HG02970 (cell line): ENCODE measurements around the gene IRAK1.

Experiments used
- ATAC-seq: cut with Tn5 transposase; IDR thresholded peaks from one replicate; pipeline ENCODE4 v1.9.1; 2021; ENCODE audit warnings: mild to moderate bottlenecking, moderate library complexity, moderate number of reproducible peaks; ENCODE audit not compliant: unreplicated experiment, low FRiP score

Gene IRAK1

DNA sequence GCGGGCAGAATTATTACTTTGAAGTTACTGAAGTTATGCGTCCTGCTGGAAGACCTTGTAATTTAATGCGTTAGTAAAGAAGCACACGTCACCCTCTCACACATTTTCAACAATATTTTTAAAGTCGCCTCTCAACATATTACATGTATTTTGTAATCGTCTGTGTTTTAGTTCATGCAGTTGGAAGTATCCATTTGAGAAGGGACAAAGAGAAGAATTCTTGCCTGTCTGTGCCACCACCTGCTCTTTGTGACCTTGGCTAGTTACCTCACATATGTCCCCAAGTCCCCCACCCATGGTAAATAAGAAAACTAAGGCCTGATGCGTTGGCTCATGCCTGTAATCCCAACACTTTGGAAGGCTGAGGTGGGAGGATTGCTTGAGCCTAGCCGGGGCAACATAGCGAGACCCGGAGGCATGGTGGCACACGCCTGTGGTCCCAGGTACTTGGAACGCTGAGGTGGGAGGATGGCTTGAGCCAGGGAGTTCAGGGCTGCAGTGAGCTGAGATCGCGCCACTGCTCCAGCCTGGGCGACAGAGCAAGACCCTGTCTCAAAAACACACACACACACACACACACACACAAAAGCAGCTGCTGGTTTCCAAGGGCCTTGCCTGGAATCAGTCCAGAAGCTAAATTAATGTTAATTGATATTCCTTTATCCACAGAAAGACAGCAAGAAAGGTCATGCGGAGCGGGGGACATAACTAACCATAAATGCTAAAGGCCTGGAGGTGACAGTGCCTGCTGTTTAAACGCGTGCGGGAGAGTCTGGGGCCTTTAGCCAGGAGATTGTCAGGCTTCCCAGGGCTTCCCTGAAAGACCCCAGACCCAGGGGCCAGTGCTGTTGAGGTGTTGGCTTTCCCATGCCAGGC, 46.3 kb downstream of the IRAK1 start:
- ATAC-seq: no peak

DNA sequence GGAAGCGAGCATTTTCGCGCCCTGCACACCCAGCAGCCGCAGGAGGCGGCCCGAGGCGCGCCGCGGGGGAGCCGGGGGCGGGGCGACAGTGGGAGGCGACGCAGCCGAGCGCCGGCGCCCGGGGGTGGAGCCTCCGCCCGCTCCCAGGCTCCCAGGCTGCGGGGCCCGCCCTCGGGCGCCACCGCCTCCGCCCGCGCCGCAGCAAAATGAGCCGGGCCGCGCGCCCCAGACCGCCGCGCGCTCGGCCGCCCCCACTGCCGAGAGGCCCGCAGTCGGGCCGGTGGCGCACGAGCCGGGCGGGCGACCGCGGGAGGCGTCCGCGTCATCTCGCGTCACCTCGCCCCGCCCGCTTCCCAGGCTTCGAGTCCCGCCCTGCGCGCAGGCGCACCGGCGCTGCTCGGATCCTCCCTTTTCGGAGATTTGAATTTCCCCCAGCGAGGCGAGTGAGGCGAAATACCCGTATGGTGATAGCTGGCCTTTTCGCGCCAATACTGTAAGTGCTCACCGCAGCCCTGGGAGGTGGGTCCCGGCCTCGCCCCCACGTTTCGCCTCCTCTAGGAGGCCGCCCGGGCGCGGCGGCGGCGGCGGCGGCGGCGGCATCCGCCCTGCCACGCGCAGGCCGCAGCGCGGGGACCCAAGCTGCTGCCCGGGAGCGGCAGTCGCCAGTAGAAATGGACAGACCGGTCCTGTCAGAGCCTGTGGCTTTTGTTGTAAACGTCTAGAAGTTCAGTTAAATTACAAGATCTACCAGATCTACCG, 47.2 kb downstream of the IRAK1 start, which contains the start of gene TMEM187:
TMEM187 (plus strand) TSS at position 387 of the 759 bp plus-strand sequence. CDS start 9,309 bp downstream, outside the sequence.
- ATAC-seq: peak; percentile 48

GRCh38 chrX:153971450-153972367, 48.0 kb downstream of the IRAK1 start, which contains the start of gene HCFC1:
TSS of gene HCFC1 (minus strand) at chrX:153971818. CDS start at chrX:153970840, 978 bp downstream.
- ATAC-seq: peak; percentile 44

- peak; percentile 38 for ATAC-seq
Observed at GRCh38 chrX:153971124-153971449, 48.6 kb downstream of the IRAK1 start.

- ATAC-seq: peak; percentile 3
Observed at GRCh38 chrX:153970357-153971123, 49.2 kb downstream of the IRAK1 start.

- ATAC-seq: no peak
Observed at GRCh38 chrX:153969904-153970356, 49.8 kb downstream of the IRAK1 start.

DNA sequence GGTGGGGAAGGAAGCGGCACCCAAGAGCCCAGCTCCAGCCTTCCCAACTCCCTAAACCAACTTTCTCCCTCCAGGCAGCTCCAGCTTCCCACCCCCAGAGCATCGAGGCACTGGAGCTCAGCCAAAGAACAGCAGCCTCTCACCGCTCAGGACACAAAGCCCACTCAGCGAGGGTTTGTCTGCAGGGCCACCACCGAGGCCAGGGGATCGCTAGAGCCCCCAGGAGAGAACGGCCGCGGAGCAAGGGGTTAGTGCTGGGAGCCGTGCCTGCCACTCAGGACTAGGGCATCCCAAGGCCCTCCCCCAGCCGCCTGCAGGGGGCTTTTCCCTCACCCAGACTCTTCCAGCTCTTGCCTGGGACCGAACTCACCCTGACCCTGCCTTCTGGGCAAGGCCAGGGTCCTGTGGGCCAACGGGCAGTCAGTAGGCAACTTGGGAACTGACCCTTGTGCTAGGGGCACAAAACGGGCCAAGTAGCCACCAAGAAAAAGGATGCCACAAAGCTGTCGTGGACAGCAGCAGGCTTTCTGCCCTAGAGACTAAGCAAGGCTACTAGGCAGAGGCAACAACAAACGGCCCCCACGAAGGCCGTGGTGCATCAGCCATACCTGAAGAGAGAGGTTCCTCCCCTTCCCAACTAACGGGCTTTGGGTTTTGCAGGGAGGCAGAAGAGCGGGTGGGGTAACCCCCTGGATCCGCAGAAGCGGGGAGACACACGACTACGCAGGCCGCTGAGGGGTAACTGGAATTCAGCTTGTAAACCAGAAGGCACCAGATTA, 50.4 kb downstream of the IRAK1 start:
- ATAC-seq: no peak

DNA sequence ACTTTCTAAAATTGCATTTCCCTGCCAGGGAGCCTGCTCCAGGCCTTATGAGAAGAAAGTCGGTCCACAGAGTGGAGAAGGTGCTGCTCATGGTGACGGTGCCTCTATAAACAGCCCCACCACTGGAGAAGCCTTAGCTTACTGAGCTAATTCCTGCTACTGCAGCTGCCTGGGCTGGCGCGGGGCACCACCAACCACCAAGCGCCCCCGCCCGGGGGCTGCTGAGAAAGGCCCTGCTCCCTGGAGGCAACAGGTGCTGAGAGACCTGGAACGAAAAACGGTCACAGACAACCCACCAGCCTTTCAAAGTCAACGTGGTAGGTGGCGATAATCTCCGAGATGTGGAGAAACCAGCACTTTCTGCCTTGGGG, 51.0 kb downstream of the IRAK1 start:
- no peak for ATAC-seq

DNA sequence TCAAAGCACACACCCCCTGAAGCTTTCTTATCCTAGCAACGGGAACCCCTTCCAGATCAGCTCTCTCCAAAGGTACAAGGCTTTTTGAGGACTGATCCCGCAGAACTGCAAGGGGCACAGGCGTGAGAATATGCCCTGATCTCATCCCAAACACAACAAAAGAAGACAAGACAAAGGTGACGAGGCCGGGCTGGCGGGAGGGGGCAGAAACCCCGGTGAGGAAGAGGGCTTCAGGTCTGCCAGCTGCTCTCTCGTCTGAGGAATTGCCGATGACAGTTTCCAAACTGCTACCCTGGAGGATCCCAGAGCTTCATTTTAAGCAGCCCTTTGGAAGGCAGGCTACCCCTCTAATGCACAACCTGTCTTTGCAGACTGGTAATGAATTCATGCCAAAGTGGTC, 51.4 kb downstream of the IRAK1 start:
- ATAC-seq: no peak

DNA sequence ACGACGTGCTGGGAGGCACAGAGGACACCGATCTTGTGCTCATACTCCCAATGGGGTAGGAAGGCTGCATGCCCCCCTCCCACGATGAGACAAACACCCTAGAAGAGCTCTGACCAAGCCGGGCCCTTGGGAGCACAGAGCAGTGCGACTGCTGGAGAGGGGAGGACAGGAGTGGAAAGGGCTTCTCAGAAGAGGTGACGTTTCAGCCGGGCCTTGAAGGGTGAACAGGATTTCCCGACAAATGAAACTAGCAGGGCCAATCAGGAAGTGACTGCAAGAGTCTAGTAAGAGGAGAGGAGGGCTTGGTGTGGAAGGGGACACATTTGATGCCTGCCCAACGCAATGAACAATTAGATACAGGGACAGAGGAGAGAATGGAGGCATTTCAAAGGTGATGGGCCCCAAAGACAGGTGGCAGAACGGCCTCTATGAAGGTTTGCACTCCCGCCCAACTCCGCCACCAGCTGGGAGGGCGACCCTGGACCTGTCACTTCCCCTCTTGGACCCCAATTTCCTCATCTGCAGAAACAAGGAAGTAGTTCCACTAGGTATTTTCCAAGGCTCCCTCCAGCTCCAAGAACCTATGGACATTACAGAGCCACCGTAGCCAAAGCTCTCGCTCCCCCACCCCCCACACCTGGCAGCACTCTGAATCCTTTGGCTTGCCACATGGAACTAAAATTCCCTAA, 52.0 kb downstream of the IRAK1 start:
- ATAC-seq: no peak

DNA sequence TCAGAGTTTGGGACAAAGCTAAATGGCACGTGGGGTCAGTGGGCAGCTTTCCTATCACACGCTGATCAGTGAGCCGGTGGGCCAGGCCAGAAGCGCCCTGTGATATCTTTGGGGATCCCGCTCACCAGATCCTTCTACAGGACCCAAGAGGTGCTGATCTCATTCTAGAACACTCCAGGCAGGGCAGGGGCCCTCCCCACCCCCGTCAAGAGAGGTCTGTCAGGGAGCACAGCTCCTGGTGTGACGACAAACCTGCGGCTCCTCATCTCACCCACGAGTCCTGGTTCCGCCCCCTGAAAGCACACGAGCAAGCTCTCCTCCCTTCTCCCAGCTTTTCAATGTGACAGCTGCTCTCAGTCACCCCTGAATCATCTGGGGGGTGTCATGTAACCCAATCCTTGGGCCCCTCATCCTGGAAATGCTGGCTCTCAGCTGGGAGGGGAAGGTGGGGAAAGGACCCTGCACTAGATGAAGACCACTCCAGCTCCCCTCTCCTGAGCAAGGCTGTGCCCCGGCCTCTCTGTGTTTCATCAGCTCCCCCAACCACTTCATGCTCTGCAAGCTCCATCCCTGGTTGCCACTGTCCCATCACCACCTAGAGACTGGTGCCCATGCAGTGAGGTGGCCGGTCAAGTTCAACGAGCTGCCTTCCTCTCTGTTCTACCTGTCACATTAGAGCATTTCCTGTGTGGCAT, 52.7 kb downstream of the IRAK1 start:
- ATAC-seq: no peak

DNA sequence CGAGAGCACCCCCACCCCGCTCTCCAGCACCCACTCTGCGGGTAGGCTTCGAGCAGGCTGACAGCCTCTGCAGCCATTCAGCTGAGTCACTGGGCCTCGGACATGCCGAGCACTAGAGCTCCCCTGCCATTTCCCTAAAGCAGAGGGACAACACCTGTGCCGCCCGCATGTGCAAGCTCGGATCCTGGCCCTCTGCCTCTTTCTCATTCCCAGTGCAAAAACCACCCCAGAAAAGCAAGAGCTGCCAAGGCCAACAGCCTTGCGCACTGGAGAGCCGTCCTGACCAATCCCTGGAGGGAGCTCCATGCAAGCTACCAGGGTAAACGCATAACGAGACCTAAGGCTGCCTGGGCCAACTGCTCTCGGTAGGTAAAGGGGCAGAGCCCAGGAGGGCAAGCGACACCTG, 53.4 kb downstream of the IRAK1 start:
- no peak for ATAC-seq

DNA sequence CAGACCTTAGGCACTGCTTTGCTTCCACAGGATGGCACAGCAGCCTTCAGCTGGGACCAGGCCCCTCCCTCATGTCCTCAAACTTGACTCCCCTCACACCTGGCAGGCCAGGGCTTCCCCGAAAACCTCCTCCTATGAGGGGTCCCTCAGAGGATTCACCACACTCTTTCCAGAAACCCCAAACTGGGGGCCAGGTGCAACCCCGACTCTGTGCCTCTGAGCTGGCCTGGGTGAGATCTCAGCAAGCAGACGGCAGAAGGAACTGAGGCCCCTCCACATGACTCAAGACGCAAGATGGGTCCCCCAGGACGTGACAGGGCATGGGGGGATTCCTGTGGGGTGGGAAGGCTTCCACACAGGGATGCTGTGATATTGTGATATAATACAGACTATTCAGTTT, 54.3 kb downstream of the IRAK1 start:
- ATAC-seq: no peak

- no peak for ATAC-seq
Observed at GRCh38 chrX:153964105-153964504, 55.6 kb downstream of the IRAK1 start.

GRCh38 chrX:153963546-153963945, 56.2 kb downstream of the IRAK1 start:
- ATAC-seq: no peak

DNA sequence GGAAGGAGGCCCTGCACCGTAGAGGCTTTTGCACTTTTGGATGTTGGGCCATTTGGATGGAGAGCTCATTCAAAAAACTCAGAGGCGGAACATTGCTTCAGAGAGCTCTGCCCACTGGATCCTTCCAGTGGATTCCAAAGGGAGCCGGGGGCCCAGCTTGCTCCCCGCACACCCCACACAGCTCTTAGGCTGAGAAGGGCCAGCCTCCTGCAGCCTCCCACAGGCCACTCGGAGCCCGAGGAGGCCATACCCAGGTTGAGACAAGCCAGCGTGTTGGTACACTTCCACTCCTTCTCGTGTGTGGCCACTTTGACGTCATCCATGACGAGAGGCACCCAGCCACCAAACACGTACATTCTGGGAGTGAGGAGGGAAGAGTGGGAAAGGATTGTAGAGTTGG, 58.4 kb downstream of the IRAK1 start:
- ATAC-seq: no peak

DNA sequence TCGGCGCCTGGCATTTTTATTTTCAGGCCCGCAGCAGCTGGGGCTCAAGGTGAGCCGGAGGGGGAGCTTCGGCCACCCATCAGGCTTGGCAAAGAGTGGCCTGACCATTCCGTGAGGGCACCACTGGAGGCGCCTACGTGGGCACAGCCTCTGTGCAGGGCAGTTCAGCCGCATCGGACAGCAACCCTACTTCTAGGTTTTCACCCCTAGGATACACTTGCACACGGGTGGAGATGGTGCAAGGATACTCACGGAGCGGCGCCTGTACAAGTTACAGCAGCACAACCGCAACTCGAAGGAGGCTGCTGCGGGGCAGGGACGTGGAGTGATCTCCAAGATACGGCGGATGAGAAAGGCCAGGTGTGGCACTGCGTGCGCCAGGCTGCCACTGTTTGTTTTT, 58.9 kb downstream of the IRAK1 start:
- ATAC-seq: no peak
